Loucy (cell line): ENCODE data around the gene CCT4.
"Not testable (repeated sequence)": the region's sequence is repeated elsewhere in the genome, so short reads cannot be mapped to it uniquely, and the experiment has no call there.

ENCODE experiments used
- H2AFZ ChIP-seq: fragments of 200-600 bp; sonication (generic); 2 replicates; pipeline ENCODE4 v1.6.0; 2016; ENCODE audit warnings: antibody characterized with exemption, mild to moderate bottlenecking, low read length, moderate library complexity
- H3F3A ChIP-seq: fragments of 200-600 bp; 2 replicates; pipeline ENCODE4 v1.6.0; 2016; ENCODE audit warnings: antibody characterized with exemption, low read depth, mild to moderate bottlenecking
- H3K27me3 ChIP-seq: fragments of 200-600 bp; sonication (generic); 2 replicates; pipeline ENCODE4 v1.6.1; 2014; ENCODE audit warnings: low read length, mild to moderate bottlenecking; ENCODE audit not compliant: insufficient read depth, poor library complexity, severe bottlenecking
- H3K36me3 ChIP-seq: fragments of 200-600 bp; sonication (generic); 2 replicates; pipeline ENCODE4 v1.6.1; 2016; ENCODE audit warnings: low read length; ENCODE audit not compliant: insufficient read depth
- H3K4me1 ChIP-seq: fragments of 200-600 bp; sonication (generic); 2 replicates; pipeline ENCODE4 v1.5.1; 2014; ENCODE audit warnings: low read length, mild to moderate bottlenecking; ENCODE audit not compliant: insufficient read depth, poor library complexity, severe bottlenecking
- H3K4me2 ChIP-seq: fragments of 200-600 bp; sonication (generic); 2 replicates; pipeline ENCODE4 v1.6.0; 2014; ENCODE audit warnings: antibody characterized with exemption, low read length, low read depth, mild to moderate bottlenecking; ENCODE audit not compliant: poor library complexity, severe bottlenecking
- H3K4me3 ChIP-seq: fragments of 200-600 bp; sonication (generic); 2 replicates; pipeline ENCODE4 v1.5.1; 2014; ENCODE audit warnings: low read length, mild to moderate bottlenecking, mixed read lengths; ENCODE audit not compliant: poor library complexity, severe bottlenecking
- H3K79me2 ChIP-seq: fragments of 200-600 bp; sonication (generic); 2 replicates; pipeline ENCODE4 v1.6.1; 2014; ENCODE audit warnings: low read length; ENCODE audit not compliant: insufficient read depth
- H3K9ac ChIP-seq: fragments of 200-600 bp; sonication (generic); 2 replicates; pipeline ENCODE4 v1.6.0; 2014; ENCODE audit warnings: mild to moderate bottlenecking, low read depth, low read length, moderate library complexity; ENCODE audit not compliant: poor library complexity, severe bottlenecking
- H3K9me2 ChIP-seq: fragments of 200-600 bp; sonication (generic); replicated peaks from 2 replicates; pipeline ENCODE4 v1.6.1; 2016; ENCODE audit warnings: low read depth, low read length, mixed read lengths
- H3K9me3 ChIP-seq: fragments of 200-600 bp; sonication (generic); 2 replicates; pipeline ENCODE4 v1.6.1; 2014; ENCODE audit warnings: mild to moderate bottlenecking, antibody characterized with exemption, low read length, low read depth; ENCODE audit not compliant: insufficient read depth
- H4K20me1 ChIP-seq: fragments of 200-600 bp; sonication (generic); 2 replicates; pipeline ENCODE4 v1.6.0; 2014; ENCODE audit warnings: antibody characterized with exemption, low read length, mild to moderate bottlenecking; ENCODE audit not compliant: insufficient read depth, poor library complexity, severe bottlenecking
- CTCF ChIP-seq: fragments of 200-600 bp; sonication (generic); conservative IDR thresholded peaks from 2 replicates; pipeline ENCODE4 v1.5.1; 2014; ENCODE audit warnings: mild to moderate bottlenecking, antibody characterized with exemption, low read length
- EZH2phosphoT487 ChIP-seq: fragments of 200-600 bp; IDR thresholded peaks from 2 replicates; pipeline ENCODE4 v1.6.1; 2018; ENCODE audit warnings: antibody characterized with exemption, mild to moderate bottlenecking, moderate library complexity, borderline replicate concordance

Gene CCT4

GRCh38 chr2:61887717-61888266, 664 bp downstream of the CCT4 start:
- Histone ChIP-seq H3K9me2 (no peaks in the 10 kb centered on the region), H2AFZ (peak overlapping the region; percentile 92), H3F3A (no peaks in the 10 kb centered on the region), H3K4me2 (peak overlapping the region; percentile 82), H3K27me3 (peaks cover 11% of the 10 kb centered on the region), H3K79me2 (peaks cover 60% of the 10 kb centered on the region), H3K4me1 (peaks cover 18% of the 10 kb centered on the region), H3K9ac (peak overlapping the region; percentile 99), H3K36me3 (peaks cover 23% of the 10 kb centered on the region), H4K20me1 (peaks cover 46% of the 10 kb centered on the region), H3K4me3 (peak overlapping the region; percentile 99), H3K9me3 (no peaks in the 10 kb centered on the region)
- no peak for TF ChIP-seq EZH2phosphoT487

- no peak for TF ChIP-seq CTCF
- no peak for TF ChIP-seq EZH2phosphoT487
Measured at GRCh38 chr2:61885896-61886603, 2.4 kb downstream of the CCT4 start.

GRCh38 chr2:61882850-61883249, 5.6 kb downstream of the CCT4 start:
- peaks cover 68% of the 10 kb centered on the region for H3K36me3 ChIP-seq

More at GRCh38 chr2:61885896-61886603, 2.4 kb downstream of the CCT4 start:
- Histone ChIP-seq H3K4me2 (peak overlapping the region; percentile 82), H3F3A (no peaks in the 10 kb centered on the region), H3K36me3 (peaks cover 40% of the 10 kb centered on the region), H3K4me3 (peak overlapping the region; percentile 99), H3K4me1 (peaks cover 18% of the 10 kb centered on the region), H3K9me3 (no peaks in the 10 kb centered on the region), H3K9ac (peak overlapping the region; percentile 99), H2AFZ (no peak overlapping the region), H3K27me3 (peaks cover 11% of the 10 kb centered on the region), H4K20me1 (peaks cover 54% of the 10 kb centered on the region), H3K79me2 (peaks cover 73% of the 10 kb centered on the region), H3K9me2 (no peaks in the 10 kb centered on the region)

GRCh38 chr2:61879351-61879750, 9.1 kb downstream of the CCT4 start:
- peaks cover 45% of the 10 kb centered on the region for H3K79me2 ChIP-seq
- H3K4me2 ChIP-seq, H3K4me1 ChIP-seq, H3K4me3 ChIP-seq, H2AFZ ChIP-seq, H3K27me3 ChIP-seq, H3K9me2 ChIP-seq, H3K9me3 ChIP-seq, H3F3A ChIP-seq, H3K9ac ChIP-seq: not testable (repeated sequence)
- peaks cover 53% of the 10 kb centered on the region for H4K20me1 ChIP-seq
- peaks cover 95% of the 10 kb centered on the region for H3K36me3 ChIP-seq

More at GRCh38 chr2:61882850-61883249, 5.6 kb downstream of the CCT4 start:
- H4K20me1 ChIP-seq = peaks cover 72% of the 10 kb centered on the region
- no peak overlapping the region for H2AFZ ChIP-seq
- H3K4me2 ChIP-seq = no peak overlapping the region
- H3K4me1 ChIP-seq = peaks cover 16% of the 10 kb centered on the region
- no peaks in the 10 kb centered on the region for H3K9me2 ChIP-seq
- peaks cover 4% of the 10 kb centered on the region for H3K27me3 ChIP-seq
- H3F3A ChIP-seq = no peaks in the 10 kb centered on the region
- no peak overlapping the region for H3K4me3 ChIP-seq
- H3K79me2 ChIP-seq = peaks cover 80% of the 10 kb centered on the region
- no peaks in the 10 kb centered on the region for H3K9me3 ChIP-seq
- no peak overlapping the region for H3K9ac ChIP-seq
- TF ChIP-seq CTCF (no peak), EZH2phosphoT487 (no peak)
